Gastrocnemius medialis (tissue), 4 donors: ENCODE measurements around the gene CAMK2D. TPM values are rescaled to one million over a fixed set of nuclear protein-coding genes. Genes with fewer than 3 reads are reported as not detected.

ENCODE experiments used
- ATAC-seq, 2 donors: fragments of 150-250 bp; one replicate each; pipeline ENCODE4 v1.9.1; 2016
- DNase-seq, 2 donors: peaks; one replicate each; pipeline ENCODE4 v3.0.0-alpha.2; 2019
- H3K27ac ChIP-seq, 4 donors: fragments of 200-600 bp; sonication (generic); 1 replicate in 1 of 4; 2 replicates in 3 of 4; pipeline ENCODE4 v1.5.1; 2016 to 2018; ENCODE audit warnings: mild to moderate bottlenecking in 2 of 4, moderate library complexity in 1 of 4
- H3K27me3 ChIP-seq, 3 donors: fragments of 200-600 bp; sonication (generic) in 2 of 3; 1 replicate in 1 of 3; 2 replicates in 2 of 3; pipeline versions ENCODE4 v1.5.1 to v1.6.0; 2016 to 2019; ENCODE audit warnings: mild to moderate bottlenecking in 1 of 3, moderate library complexity in 1 of 3
- H3K36me3 ChIP-seq, 2 donors: fragments of 200-600 bp; sonication (generic) in 1 of 2; one replicate each; pipeline ENCODE4 v1.5.1; 2017 to 2018
- H3K4me1 ChIP-seq, 2 donors: fragments of 200-600 bp; sonication (generic) in 1 of 2; one replicate each; pipeline ENCODE4 v1.5.1; 2016 to 2017; ENCODE audit warnings: mild to moderate bottlenecking in 2 of 2
- H3K4me3 ChIP-seq, 4 donors: fragments of 200-600 bp; sonication (generic) in 3 of 4; 1 replicate in 1 of 4; 2 replicates in 3 of 4; pipeline ENCODE4 v1.5.1; 2016 to 2019; ENCODE audit warnings: mild to moderate bottlenecking in 2 of 4
- H3K9me3 ChIP-seq, 3 donors: fragments of 200-600 bp; sonication (generic) in 2 of 3; 1 replicate in 1 of 3; 2 replicates in 2 of 3; pipeline ENCODE4 v1.5.1; 2016 to 2019
- CTCF ChIP-seq, 5 experiments: fragments of 450-650 bp in 3 of 5; fragments of 200-600 bp in 2 of 5; sonication (generic) in 2 of 5; IDR thresholded peaks in 4 of 5; conservative IDR thresholded peaks in 1 of 5; 1 replicate in 4 of 5; 2 replicates in 1 of 5; pipeline ENCODE4 v1.5.1; 2016 to 2019; ENCODE audit warnings: antibody characterized with exemption in 5 of 5, mild to moderate bottlenecking in 3 of 5, moderate library complexity in 3 of 5
- POLR2A ChIP-seq, 2 donors: fragments of 450-650 bp; IDR thresholded peaks; one replicate each; pipeline ENCODE4 v1.6.1; 2017; ENCODE audit warnings: antibody characterized with exemption in 2 of 2, mild to moderate bottlenecking in 2 of 2, moderate library complexity in 2 of 2
- in situ Hi-C, 4 donors: fragments of 200-750 bp; cut with MboI; loops; one replicate each; pipeline versions ENCODE4 v1.15.0 to v1.8.0; 2017; ENCODE audit warnings: low sequenced_read_pairs in 4 of 4
- intact Hi-C: fragments of 100-400 bp; cut with DNase I; formaldehyde crosslinking; loops from one replicate; pipeline ENCODE4 v1.15.1; 2023; ENCODE audit warnings: low total_unique reads
- total RNA-seq, 4 donors: library from RNA; depleted of rRNA; stranded (reverse); fragments of >200 nt; gene quantifications; one replicate each; pipeline versions ENCODE4 v1.1.0 to v1.2.3, GENCODE V29; 2016

Gene CAMK2D
- total RNA-seq, 4 donors from 2014 or later: 73.2 to 149 (median 119) TPM

- Histone ChIP-seq H3K4me3 (no peak overlapping the region), H3K4me1 (no peaks in the 10 kb centered on the region), H3K27ac (no peak overlapping the region), H3K27me3 (no peaks in the 10 kb centered on the region), H3K9me3 (no peaks in the 10 kb centered on the region), H3K36me3 (no peaks in the 10 kb centered on the region)
- in situ Hi-C loops (loop anchor here in 1 of 4 donors (25.0 kb wide), 1 partner anchor 397 kb away; no protein-coding TSS in a partner anchor), intact Hi-C loops (no loop called here)
- ATAC-seq (no peak), DNase-seq (no peak)
- no peak for TF ChIP-seq POLR2A (IDR thresholded peaks at IDR 0.05)
- no peak for TF ChIP-seq CTCF (IDR thresholded peaks at IDR 0.05 in 4 of 5, conservative IDR thresholded peaks at IDR 0.05 in 1 of 5)
These were observed 23.1 kb upstream of the CAMK2D start for GRCh38 chr4:113784497-113785250.

GRCh38 chr4:113783701-113784100 is 22.2 kb upstream of the CAMK2D start:
- no peak for DNase-seq
- Histone ChIP-seq H3K4me1 (no peaks in the 10 kb centered on the region), H3K9me3 (no peaks in the 10 kb centered on the region), H3K27me3 (no peaks in the 10 kb centered on the region), H3K27ac (no peak overlapping the region), H3K36me3 (no peaks in the 10 kb centered on the region), H3K4me3 (no peak overlapping the region)
- ATAC-seq: no peak
- TF ChIP-seq POLR2A (IDR thresholded peaks at IDR 0.05): no peak
- TF ChIP-seq CTCF (IDR thresholded peaks at IDR 0.05 in 4 of 5, conservative IDR thresholded peaks at IDR 0.05 in 1 of 5): no peak
- in situ Hi-C loops: loop anchor here in 1 of 4 donors (25.0 kb wide), 1 partner anchor 396 kb away; no protein-coding TSS in a partner anchor
- intact Hi-C loops: no loop called here

GRCh38 chr4:113783289-113783688 is 21.8 kb upstream of the CAMK2D start:
- Histone ChIP-seq H3K9me3 (no peaks in the 10 kb centered on the region), H3K27ac (no peak overlapping the region), H3K27me3 (no peaks in the 10 kb centered on the region), H3K4me1 (no peaks in the 10 kb centered on the region), H3K36me3 (no peaks in the 10 kb centered on the region), H3K4me3 (no peak overlapping the region)
- TF ChIP-seq CTCF (IDR thresholded peaks at IDR 0.05 in 4 of 5, conservative IDR thresholded peaks at IDR 0.05 in 1 of 5): no peak
- TF ChIP-seq POLR2A (IDR thresholded peaks at IDR 0.05): no peak
- in situ Hi-C loops: loop anchor here in 1 of 4 donors (25.0 kb wide), 1 partner anchor 396 kb away; no protein-coding TSS in a partner anchor
- no peak for DNase-seq
- no peak for ATAC-seq
- intact Hi-C loops: no loop called here

- Histone ChIP-seq H3K4me3 (no peak overlapping the region), H3K27me3 (no peaks in the 10 kb centered on the region), H3K9me3 (no peaks in the 10 kb centered on the region), H3K36me3 (no peaks in the 10 kb centered on the region), H3K4me1 (no peaks in the 10 kb centered on the region), H3K27ac (no peak overlapping the region)
- TF ChIP-seq POLR2A (IDR thresholded peaks at IDR 0.05): no peak
- TF ChIP-seq CTCF (IDR thresholded peaks at IDR 0.05 in 4 of 5, conservative IDR thresholded peaks at IDR 0.05 in 1 of 5): peak; percentile 27 to 63 (median 47)
- no peak for DNase-seq
- intact Hi-C loops: no loop called here
- no peak for ATAC-seq
- in situ Hi-C loops: loop anchor here in 1 of 4 donors (25.0 kb wide), 1 partner anchor 394 kb away; no protein-coding TSS in a partner anchor
These were observed 20.0 kb upstream of the CAMK2D start for GRCh38 chr4:113781439-113782040.
